ENCODE results near the gene ATOH1.

GRCh38 chr4:93852680-93853079, 24.1 kb downstream of the ATOH1 start:
- TF ChIP-seq, protein P1, sequence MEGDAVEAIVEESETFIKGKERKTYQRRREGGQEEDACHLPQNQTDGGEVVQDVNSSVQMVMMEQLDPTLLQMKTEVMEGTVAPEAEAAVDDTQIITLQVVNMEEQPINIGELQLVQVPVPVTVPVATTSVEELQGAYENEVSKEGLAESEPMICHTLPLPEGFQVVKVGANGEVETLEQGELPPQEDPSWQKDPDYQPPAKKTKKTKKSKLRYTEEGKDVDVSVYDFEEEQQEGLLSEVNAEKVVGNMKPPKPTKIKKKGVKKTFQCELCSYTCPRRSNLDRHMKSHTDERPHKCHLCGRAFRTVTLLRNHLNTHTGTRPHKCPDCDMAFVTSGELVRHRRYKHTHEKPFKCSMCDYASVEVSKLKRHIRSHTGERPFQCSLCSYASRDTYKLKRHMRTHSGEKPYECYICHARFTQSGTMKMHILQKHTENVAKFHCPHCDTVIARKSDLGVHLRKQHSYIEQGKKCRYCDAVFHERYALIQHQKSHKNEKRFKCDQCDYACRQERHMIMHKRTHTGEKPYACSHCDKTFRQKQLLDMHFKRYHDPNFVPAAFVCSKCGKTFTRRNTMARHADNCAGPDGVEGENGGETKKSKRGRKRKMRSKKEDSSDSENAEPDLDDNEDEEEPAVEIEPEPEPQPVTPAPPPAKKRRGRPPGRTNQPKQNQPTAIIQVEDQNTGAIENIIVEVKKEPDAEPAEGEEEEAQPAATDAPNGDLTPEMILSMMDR (IDR thresholded peaks at IDR 0.05) = no peak
- TF ChIP-seq POLR2AphosphoS5 (IDR thresholded peaks at IDR 0.05) = no peak
- TF ChIP-seq POLR2A (IDR thresholded peaks at IDR 0.05) = no peak
